ENCODE measurements around the gene RCE1.

- TF ChIP-seq, protein P1, sequence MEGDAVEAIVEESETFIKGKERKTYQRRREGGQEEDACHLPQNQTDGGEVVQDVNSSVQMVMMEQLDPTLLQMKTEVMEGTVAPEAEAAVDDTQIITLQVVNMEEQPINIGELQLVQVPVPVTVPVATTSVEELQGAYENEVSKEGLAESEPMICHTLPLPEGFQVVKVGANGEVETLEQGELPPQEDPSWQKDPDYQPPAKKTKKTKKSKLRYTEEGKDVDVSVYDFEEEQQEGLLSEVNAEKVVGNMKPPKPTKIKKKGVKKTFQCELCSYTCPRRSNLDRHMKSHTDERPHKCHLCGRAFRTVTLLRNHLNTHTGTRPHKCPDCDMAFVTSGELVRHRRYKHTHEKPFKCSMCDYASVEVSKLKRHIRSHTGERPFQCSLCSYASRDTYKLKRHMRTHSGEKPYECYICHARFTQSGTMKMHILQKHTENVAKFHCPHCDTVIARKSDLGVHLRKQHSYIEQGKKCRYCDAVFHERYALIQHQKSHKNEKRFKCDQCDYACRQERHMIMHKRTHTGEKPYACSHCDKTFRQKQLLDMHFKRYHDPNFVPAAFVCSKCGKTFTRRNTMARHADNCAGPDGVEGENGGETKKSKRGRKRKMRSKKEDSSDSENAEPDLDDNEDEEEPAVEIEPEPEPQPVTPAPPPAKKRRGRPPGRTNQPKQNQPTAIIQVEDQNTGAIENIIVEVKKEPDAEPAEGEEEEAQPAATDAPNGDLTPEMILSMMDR (conservative IDR thresholded peaks at IDR 0.05) = no peak
- TF ChIP-seq ZFX (IDR thresholded peaks at IDR 0.05) = no peak
Measured at GRCh38 chr11:66891851-66892660, 48.8 kb downstream of the RCE1 start.

All from C4-2B (cell line).